SW480 (cell line): ENCODE measurements around the gene MYBBP1A.

Experiments used
- DNase-seq: peaks from one replicate; pipeline ENCODE4 v3.0.0-alpha.2; 2016; ENCODE audit warnings: low spot score

The MYBBP1A gene

GRCh38 chr17:4499431-4500190 lies 55.6 kb downstream of the MYBBP1A start:
- DNase-seq: peak; percentile 44

DNA sequence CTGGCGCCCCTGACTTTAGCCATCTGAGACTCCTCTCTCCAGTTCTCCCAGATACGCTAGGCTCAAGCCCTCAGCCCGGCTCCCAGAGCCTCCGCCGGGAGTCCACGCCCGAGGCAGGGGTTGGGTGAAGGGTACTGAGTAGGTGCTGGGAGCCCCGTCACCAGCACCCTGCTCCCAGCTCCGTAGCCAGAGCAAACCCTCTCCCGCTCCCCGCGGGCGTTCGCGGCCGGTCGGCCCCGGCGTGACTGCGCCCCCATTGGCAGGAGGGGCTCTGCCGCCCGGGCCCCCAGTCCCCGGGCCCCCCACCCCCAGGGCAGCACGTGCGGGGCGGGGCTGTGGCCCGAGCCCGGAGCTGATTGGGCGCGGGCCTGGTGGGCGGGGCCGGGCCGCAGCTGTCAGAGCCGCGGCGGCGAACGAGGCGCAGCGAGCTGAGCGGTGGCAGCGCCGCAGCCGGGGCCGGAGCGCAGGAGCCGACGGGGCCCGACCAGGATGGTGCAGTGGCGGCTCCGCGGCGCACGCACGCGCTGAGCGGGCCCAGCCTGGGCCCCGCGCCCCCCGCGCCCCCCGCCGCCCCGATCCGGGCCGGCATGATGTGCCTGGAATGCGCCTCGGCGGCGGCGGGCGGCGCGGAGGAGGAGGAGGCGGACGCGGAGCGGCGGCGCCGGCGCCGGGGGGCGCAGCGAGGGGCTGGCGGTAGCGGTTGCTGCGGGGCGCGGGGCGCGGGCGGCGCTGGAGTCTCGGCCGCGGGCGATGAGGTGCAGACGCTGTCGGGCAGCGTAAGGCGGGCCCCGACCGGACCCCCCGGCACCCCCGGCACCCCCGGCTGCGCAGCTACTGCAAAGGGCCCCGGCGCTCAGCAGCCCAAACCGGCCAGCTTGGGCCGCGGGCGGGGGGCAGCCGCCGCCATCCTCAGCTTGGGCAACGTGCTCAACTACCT lies 56.5 kb downstream of the MYBBP1A start, which contains the start of gene SPNS2:
Gene SPNS2, plus strand, starts transcription at position 421 of the 937 bp plus-strand sequence. Its CDS starts 167 bp downstream, at position 588.
- peak; percentile 78 for DNase-seq

DNA sequence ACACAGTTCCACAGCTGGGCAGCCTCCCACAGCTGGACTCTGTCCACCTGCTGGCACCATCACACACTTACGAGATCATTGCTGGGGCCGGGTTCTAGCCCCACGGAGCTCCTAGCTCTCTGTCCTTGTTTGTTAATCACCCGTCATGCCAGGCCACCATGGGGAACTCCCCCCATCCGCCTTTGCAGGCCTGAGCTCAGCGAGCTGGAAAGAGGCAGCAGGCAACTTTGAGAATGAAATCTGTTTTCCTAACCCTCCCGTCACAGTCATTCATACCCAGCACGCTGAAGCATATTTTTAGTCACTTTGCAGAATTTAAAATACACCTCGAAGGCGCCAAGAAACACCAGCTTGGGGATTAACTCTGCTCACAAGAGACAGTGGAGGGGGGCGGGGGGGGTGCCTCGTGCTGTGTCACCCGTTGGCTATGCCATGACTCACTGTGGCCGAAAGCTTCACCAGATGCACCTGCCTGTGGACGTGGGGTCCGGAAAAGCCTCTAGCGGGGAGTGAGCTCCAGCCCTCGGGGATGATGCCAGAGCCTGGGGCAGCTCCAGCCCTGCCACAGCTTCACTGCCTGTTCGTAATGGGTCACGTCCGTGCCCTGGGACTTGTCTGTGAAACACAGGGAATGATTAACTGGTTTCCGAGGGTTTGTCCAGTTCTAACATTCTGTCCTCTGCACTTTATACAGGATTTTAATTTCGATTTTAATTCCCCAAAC lies 57.9 kb downstream of the MYBBP1A start:
- peak; percentile 90 for DNase-seq

DNA sequence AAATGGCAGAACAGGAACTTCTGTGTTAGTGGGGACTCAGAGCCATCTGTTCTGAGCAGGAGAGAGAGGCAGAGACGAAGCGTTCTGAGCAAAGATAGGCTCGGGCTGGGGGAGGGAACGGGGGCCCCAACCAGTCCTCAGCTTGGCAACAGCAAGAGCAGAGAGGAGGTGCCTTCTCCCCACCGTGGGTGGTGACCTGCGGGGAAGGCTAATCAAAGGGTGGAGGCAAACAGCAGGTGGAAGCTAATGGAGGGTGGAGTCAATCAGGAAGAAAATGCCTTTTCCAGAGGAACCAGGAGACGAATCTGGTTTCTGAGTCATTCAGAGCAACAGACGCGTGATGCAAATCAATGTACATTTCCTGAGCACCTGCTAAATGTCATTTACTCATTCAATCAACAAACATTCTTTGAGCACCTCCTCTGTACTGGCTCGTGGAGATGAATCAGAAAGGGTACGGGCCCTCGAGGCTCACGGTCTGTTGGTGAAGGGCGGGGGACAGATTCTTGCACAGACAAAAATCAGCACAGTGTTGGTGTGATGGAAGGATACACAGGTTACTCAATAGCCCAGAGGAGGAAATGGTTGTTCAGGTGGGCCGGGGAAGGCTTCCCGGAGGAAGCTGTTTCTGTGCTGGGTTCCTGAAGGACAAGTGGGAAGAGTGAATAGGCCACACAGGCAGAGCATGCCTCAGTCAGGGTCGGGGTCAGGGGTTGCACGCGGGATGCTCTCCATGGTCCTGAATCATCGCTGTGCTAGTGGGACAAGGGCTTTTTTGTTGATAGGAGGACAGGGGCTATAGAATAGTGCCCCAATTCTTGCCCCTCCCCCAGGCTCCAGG lies 62.2 kb downstream of the MYBBP1A start:
- DNase-seq: peak; percentile 80

DNA sequence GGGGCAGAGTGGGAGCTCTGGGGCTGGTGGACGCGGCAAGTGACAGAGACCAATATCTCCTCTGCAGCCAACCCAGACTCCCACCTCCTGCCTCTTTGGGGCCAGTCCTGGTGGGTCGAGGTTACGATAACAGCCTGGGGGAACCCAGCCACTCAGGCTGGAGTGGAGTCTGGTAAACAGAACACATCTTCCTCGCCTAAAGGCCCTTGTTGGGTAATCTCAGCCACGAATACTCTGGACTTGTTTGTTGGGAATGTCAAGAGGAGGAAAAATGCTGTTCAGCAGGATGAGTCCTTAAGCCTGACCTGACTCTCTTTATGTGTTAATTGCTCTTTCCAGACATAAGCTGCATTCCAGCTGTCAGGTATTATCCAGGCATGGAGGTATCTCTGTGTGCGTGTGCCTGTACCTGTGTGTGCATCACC lies 64.5 kb downstream of the MYBBP1A start:
- DNase-seq: no peak

- DNase-seq: no peak
These were observed 65.0 kb downstream of the MYBBP1A start for GRCh38 chr17:4490109-4490591.

- DNase-seq: no peak
These were observed 66.1 kb downstream of the MYBBP1A start for GRCh38 chr17:4488989-4489595.
